Stimulated activated CD4-positive, alpha-beta T cell treated with anti-CD3 and anti-CD28 coated beads, Interleukin-4, amount 100 ng/mL, for 48 hours (primary cell): ENCODE measurements around the gene WNT9A.
A peak's percentile ranks its signal among the peaks of the same experiment; 100 is the strongest.

Experiments
- DNase-seq, 2 donors: peaks; one replicate each; pipeline ENCODE4 v3.0.0-alpha.2; 2020; ENCODE audit warnings: low read depth in 2 of 2

The WNT9A gene

GRCh38 chr1:227941509-227942020 is 6.2 kb downstream of the WNT9A start:
- no peak for DNase-seq

DNA sequence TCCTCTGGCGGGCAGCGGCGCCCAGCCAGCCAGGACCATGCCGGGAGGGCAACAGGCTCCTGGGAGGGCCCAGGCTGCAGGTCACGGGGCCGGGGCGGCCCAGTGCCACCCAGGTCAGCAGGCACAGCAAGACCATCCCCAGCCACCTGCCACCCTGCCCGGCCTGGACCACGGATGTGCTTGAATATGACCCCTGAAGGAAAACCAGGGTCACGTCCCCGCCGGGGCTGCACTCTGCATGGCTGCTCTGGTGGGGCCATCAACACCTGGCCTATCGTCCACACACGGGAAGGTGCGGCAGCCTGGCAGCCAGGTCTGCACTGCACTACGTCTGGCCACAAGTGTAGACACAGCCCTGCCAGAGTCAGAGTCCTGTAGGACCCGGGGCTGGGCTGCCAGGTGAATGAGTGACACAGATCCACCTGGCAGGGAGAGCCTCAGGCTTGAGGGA is 6.9 kb downstream of the WNT9A start:
- DNase-seq = no peak

DNA sequence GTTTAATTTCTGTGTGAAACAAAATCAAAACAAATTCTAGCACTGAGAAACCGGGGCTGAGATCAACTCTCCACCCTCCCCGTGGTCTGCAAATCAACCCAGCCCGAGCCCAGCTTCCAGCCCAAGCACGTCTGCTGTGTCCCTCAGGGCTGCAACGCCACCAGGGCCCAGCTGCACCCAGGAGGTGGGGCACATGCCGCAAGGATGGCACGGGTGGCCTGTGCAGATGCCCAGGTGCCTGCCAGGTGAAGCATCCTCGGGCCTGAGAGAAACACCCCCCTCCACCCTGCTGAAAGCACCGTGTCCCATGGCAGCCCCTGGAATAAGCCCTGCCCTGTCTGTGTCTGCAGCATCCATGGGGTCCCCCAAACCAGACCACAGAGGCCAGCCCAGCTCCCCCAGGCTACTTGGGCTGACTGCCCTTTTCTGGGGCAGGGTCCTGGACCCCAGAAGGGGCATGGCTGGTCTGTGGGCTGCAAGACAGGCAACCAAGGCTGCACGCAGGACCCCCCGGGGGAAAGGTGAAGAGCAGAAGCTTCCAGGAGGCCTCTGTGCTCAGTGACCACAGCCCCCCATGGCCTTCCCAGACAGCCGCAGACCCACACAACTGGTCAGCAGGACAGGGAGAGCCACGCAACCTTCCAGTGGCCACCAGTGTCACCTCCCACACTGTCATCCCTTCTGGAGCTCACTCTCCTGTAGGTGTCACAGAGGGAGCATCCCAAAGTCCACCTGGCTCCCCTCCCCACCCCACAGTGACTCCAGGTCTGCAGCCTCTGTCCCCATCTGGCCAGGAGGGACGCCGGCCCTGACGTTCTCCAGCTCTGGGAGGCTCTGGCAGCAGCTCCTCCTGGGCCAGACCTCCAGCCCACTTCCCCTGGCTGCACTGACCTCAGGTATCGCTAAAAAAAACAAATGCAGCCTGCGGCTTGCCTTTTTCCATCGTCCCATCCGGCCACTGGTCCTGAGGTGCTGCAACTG is 7.7 kb downstream of the WNT9A start:
- DNase-seq = no peak

DNA sequence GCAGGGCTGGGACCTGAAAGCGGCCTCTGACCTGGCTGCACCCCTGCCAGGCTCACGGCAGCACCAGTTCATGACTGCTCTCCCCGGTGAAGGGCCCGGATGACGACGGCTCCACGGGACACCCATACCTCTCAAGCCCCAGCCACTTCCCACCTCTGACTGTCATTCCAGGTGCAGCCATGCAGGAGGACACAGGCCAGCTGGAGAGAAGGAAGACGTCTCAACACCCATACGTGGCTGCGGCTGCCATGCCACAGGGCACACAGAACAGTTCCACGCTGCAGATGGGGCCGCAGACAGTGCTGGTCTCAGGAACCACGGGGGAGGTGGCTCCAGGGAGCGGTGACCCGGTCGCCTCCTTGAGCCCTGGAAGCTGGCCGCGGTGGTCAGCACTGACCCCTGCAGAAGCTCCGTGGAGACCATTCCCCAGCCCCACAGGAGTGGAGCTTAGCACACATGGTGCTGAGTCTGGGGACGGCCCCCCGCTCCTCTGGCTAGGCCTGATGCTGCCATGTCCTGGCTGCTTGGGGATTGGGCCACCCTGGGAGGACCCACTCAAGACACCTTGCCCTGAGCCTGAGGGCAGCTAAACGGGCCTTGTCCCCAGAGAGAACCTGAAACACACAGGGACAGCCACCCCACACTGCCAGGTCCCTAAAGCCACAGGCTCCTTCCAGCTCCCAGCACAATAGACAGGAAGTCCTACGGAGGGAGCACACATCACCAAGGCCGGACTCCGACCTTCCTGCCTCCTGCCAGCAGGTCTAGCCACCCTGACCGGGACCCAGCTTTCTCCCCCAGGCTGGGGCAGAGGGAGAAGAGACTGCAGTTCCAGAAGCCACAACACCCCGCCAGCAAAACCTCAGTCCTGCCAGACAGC is 8.6 kb downstream of the WNT9A start:
- no peak for DNase-seq

- DNase-seq = no peak
These were observed 9.5 kb downstream of the WNT9A start for GRCh38 chr1:227938276-227938675.

DNA sequence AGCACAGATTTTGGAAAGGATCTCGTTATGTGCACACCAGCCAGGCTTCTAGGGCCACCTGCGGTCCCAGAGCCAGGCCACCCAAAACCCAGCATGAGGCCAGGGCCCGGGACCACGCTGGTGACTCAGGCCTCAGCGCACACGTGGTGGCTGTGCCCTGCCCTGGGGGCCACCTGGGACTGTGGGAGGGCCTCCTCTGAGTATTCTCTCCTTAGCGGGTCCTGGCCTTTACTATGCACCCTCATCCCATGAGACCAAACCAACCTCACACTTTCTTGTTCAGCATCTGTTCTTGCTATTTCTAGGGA is 9.9 kb downstream of the WNT9A start:
- no peak for DNase-seq

DNA sequence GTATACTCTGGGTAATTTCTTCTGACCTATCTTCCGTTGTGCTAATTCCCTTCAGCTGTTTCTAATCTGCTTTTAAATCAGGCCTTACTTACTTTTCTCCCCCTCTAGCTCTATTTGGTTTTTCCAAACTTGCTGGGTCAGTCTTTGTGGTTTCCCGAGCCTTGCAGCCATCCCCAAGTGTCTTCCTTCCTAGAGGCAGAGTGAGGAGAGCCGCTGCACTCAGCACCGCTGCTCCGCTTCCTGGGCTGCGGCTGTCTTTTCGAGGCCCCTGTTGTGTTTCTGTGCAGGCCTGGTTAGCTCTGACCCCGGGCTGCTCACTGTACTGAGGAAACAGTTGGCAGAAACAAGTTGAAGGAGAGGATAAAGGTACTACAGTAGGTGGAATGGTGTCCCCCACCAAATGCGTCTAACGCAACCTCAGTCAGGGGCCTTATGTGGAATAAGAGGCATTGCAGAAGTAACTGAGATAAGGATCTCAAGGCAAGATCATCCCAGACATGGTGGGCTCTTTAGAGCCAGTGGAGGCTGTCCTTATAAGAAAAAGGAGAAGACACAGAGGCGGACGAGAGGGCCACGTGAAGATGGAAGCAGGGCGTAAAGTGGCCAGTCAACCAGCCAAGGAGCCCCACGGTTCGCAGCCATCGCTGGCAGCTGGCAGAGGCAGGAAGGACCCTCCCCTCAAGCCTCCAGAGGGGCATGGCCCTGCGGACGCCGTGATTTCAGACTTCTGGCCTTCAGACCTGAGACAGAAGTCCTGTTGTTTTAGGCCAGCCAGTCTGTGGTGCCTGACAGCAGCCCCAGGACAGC is 10.5 kb downstream of the WNT9A start:
- no peak for DNase-seq

GRCh38 chr1:227935826-227936225 is 11.9 kb downstream of the WNT9A start:
- no peak for DNase-seq

- DNase-seq = peak; percentile 30 to 44
These were observed 13.0 kb downstream of the WNT9A start for GRCh38 chr1:227934476-227935313.

- no peak for DNase-seq
These were observed 17.8 kb downstream of the WNT9A start for GRCh38 chr1:227929751-227930472.

DNA sequence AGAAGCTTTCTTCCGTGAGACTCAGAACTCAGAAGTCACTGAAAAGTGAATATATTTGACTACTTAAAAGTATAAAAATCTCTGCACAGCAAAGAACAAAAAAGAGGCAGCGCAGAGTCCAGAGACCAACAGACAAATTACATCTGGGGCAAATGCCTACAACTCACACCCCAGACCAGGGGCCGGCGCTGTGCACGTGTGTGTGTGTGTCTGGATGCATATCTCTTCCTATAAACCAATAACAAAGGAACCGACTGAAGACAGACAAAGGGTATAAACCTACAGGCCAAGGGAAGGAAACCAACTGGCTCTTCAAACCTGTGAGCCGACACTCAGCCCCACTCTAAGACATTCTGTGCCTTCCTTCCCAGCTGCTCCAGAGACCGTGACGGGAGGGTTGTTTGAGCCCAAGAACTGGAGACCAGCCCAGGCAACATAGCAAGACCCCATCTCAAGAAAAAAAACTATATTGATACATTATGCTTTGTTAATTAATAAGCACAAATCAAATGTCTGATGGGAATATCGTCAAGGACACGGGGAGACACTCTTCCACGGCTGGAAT is 18.8 kb downstream of the WNT9A start:
- DNase-seq = no peak

DNA sequence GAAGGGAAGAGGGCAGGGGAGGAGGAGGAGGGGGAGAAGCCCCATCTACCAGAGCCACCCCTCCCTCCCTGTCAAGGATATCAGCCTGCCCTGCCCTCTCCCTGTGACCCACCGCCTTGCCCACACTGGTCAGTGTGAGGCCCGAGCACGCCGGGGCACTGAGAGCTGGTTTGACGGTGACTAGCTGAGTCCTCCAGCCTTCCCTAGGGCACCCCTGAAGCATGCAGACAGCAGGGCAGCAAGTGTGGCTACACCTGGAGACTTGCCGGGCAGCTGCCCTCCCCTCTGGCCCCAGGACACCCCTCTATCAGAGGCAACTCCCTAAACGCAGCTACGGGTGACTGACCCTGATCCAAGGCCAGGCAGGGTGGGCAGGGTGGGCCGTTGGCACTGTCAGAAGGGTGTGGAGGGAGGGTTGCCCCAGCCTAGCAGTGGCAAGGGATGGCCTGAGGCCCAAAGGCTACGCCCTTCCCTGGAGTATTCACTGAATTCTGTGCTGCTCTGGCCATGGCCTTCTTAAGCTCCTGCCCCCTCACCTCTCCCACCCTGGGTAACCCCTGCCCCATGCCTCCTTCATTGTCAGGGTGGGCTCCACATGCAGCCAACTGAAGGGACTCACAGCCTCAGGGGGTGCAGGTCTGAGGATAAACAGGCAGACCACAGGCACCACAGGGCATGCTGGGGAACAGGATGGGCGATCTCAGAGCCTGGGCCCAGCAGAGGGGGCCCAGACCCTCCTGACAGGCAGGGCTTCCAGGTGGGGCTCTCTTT is 19.6 kb downstream of the WNT9A start:
- DNase-seq = no peak

DNA sequence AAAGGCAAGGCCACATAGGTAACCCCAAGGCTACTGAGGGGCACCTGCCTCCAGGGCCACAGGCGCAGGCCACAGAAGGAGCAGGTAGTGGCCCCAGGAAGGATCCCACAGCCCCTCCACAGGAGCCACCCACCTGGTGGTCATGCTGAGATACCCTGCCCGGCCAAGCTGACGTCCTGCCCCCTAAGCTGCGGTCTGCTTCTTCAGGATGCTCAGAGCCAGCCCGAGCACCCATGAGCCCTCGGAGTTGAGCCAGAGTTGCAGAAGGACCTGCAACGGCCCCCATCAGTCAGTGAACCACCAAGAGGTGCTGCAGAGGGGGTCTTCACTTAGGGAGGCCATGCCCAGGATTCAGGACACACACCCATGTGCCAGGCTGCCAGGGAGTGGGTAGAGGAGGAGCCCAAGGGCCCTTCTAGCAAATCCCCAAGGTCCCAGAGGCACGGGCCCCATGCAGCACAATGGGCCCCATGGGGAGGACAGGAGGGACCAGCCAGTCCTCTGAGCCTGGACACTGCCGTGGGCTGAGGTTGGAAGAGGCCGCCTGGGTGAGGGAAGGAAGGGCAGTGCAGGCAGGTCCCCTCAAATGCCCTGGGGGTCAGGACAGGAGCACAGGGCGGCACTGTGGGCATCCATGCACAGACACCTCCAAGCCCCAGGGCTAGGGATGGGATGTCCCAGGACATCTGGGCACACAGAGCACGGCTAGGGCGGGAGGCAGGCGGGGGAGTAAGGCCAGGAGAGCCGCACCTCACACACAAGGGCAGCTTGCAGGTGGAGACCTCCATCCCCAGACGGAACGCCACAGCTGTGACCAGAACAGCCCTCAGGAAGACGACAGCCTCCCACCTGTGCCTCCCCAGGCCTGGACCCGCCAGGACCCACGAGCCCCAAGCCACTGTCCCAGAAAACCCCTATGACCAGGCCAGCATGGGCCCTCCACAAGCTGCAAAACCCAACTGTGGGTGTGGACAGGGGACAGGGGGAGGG is 20.5 kb downstream of the WNT9A start:
- DNase-seq = no peak

DNA sequence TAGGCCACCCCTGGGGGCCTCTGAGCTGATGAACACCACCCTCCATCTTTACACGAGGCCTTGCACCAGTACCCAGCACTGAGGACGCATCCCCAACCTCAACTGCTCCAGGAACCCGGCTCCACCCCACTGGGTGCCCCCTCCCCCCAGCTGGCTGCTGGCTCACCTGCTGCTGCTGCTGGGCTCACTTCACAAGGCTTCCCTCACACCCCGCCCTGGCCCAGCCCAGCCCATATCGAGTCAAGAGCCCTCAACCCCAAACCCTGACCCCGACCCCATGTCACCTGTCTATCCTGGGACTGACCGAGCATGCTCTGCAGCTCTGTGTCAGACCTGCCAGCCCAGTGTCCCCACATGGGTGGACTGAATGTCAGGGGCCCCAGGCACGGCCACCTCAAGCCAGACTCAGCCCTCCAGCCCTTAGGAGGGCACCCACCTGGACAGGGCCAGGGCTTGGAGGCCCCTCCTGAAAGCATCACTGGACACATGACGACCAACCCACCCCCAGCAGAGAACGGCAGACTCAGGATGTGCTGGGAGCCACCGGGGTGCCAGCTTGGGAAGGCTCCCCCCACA is 21.4 kb downstream of the WNT9A start:
- DNase-seq = no peak

DNA sequence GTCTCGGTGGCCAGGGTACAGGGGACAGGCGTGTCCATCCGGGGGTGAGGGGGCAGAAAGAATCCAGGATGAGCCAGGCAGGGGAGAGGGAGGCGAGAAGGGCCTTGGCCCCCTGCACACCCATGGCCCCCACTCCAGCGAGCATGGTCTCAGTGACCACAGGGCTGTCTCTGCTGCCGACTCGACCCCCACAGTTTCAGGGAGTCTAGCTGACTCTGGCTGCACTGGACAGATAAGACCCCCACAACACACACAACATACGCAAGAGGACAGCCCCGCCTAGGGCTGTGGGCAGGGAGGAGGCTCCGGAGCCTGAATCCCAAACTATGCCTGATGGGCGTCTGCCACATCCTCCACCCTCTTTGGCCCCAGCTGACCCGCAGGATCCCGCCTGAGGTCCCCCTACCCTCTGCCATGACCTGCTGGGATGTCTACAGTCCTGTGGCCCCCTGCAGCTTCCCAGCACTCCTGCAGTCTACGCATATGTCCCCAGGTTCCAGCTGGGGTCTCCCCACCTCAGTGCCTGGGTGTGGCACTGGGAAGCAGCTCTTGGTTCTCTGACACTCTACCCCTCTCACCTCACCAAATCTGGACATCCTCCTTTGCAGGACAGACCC is 22.0 kb downstream of the WNT9A start:
- DNase-seq = no peak

- DNase-seq = no peak
These were observed 22.7 kb downstream of the WNT9A start for GRCh38 chr1:227924833-227925574.
